HG03571 (cell line): ENCODE results near the gene LENEP.

Experiments
- ATAC-seq: cut with Tn5 transposase; IDR thresholded peaks from one replicate; pipeline ENCODE4 v1.9.1; 2021; ENCODE audit not compliant: unreplicated experiment

LENEP gene, protein sequence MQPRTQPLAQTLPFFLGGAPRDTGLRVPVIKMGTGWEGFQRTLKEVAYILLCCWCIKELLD

DNA sequence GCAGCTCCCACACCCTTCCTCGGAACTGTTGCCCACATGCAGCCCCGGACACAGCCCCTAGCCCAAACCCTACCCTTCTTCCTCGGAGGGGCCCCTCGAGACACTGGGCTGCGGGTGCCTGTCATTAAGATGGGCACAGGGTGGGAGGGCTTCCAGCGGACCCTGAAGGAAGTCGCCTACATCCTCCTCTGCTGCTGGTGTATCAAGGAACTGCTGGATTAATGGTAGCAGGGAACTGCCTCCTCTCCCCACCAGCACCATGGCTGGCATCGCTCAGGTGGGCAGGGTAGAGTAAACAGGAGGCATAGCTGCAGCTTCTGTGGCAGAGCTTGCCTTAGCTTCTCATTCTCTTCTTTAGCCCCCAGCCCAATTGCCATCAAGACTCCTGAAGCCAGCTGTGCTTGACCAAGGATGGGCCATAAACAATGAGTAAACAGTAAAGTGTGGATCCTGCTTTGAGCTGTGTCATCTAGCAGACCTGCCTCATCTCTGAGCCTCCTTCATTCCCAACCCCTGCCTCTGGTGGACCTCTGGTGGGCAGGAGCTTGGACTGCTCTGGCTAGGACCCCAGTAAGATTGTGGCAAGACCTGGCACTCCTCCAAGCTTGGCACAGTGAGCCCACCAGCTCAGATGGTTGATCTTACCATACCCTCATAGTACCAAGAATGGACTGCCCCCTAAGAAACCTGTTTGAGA lies at the start of gene LENEP:
Gene LENEP, plus strand, starts transcription at position 15 of the 697 bp plus-strand sequence. Its CDS starts 22 bp downstream, at position 37.
- no peak for ATAC-seq

DNA sequence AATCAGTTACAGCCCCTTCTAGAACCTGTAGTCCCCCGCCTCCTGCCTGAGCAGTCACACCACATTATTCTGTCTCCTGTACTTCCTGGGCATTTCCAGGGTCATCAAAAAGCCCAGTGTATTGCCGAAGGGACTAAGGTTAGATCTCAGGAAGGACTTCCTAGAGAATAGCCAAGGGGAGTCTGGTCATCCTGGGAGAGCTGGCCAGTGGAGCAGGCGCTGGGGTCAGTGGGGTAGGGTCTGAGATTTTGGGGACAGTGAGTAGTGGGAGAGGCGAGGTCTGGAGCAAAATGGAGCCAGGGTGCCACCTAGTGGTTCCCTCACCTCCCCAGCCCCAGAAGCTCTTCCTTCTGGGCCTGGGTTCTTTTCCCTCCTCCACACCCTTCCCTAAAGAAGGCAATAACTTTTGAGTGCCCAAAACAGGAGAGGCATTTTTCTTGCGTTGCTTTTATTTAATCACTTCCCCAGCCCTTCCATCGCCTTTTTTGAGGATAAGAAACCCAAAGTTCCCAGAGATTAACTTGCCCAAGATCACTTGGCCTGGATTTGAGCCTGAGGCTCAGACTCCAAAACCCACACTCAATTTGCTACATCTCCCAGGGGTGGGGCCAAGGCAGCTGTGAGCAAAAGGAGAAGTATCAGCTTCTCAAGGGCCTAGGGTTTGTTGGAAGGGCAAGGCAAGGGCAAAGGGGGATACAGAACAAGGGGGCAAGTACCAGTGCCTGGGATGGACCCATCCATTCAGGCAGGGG lies 49.6 kb upstream of the LENEP start:
- no peak for ATAC-seq

DNA sequence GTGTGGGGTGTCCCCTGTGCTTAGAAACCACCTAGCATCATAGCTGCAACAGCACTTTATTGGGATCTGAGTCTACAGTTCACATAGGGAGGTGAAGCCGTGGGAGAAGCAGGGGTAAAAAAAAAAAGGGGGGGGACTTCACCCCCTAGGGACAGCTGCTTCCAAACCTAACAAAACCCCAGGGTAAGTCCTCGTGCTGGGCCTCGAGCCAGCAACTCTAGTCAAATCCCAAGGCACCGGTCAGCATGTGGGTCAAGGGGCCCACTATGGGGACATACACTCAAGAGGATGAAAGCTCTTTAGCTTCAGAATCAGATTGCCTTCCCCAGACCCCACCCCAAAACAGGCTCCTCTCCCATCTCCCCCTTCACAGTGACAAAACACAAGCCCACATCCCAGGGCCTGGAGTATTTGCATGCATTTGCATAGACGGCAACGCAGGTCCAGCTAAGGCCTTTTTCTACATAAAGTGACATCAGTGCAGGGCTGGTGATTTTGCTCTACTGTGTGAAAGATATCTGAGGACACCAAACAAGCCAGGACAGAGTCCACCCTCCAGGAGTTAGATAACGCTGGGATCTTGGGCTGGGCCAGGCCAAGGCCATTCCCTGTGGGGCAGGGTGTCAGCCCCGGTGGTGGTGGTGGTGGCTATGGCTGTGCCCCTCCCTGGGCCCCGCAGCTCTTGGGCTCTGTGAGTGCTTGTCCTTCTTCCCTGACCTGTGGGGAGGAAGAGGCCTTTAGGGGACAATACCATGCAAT lies 48.8 kb upstream of the LENEP start:
- ATAC-seq: no peak

DNA sequence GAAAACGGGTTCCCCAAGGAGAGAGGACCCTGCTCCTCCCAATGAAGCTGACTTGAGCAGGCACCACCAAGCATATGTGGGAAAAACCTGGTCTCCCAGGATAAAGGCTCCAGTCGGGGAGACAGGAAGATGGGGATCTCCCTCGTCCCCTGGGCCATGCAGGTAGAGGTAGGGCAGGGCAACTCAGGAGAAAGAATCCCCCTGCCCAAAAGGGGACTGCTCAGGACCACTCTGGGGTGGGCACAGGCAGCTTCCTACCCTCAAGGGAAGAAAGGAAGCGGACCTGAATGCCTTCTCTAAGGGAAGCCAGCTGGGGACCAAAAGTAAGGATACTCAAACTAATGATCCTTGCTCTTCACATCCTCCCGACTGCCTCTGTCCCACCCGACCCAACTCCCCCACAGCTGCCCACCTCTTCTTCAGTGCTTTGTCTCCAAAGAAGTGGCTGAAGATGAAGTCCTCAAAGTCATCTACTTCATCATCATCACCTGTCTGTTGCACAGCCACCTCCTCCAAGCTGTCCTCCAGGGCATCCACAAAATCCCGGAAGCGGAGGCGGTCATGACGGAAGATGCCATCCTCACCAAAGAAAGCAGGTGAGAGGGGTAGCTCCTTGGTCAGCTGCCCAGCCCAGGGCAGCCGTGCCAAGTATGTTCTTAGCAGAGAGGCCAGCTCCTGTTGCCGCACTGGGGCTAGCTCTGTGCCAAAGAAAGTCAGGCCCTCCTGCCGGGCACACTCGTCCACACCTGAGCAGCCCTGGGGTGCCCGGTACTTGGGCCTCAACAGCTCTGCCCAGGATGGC lies 48.0 kb upstream of the LENEP start:
- ATAC-seq: no peak

DNA sequence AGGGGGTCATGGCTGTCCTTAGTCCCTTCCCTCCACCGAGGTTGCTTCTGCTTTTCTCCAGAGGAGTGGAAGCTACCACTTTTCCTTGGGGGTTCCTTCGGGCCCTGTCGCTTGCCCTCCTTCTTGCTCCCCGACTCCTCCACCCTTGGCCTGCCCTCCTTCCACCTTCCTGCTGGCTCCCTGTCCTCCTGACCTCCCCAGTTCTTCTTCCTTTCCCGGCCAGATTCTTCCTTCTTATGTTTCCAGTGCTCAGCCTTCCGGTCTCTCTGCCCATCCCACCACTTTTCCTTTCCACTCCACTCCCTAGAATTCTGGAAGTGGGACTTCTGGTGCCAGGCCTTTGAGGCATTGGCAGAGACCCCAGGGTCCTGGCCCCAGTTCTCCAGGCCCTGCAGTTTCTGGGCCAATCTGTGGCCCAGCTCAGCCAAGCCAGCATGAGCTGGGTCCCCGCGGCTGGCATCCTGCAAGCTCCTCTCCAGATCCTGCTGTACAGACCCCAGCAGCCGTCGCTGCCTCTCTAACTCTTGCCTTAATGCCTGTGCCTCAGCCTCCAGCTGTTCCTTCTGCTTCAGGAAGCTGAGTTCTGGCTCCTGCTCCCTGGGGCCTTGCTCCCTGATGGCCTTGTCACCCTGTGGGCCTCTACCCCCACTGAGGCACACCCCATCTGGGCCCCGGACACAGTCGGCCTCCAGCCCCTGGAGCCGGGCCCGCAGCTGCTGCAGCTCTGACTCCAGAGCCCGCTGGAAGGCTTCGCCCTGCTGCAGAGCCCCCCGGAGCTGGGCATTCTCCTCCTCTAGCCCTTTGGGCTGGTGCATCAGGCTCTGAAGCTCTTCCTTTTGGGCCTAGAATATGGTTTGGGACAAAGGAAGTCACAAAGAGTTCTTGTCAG lies 47.2 kb upstream of the LENEP start:
- no peak for ATAC-seq

DNA sequence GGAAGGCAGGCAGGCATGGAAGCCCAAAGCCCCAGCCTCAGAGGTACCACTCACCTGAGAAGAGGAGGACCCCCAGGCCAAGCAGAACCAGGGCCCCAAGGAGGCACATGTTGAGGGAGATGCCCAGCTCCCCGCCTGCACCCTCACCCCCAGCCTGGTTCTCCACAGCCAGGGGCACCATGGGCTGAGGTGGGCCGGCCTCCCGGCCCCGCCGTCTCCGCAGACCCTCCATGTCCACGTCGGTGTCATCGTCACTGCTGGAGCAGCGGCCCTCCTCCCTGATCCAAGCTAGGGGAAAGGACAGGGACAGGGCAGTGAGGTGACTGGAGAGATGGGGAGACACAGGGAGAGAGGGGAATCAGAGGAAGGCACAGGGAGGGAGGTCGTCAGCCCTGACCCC lies 45.3 kb upstream of the LENEP start:
- ATAC-seq: no peak

DNA sequence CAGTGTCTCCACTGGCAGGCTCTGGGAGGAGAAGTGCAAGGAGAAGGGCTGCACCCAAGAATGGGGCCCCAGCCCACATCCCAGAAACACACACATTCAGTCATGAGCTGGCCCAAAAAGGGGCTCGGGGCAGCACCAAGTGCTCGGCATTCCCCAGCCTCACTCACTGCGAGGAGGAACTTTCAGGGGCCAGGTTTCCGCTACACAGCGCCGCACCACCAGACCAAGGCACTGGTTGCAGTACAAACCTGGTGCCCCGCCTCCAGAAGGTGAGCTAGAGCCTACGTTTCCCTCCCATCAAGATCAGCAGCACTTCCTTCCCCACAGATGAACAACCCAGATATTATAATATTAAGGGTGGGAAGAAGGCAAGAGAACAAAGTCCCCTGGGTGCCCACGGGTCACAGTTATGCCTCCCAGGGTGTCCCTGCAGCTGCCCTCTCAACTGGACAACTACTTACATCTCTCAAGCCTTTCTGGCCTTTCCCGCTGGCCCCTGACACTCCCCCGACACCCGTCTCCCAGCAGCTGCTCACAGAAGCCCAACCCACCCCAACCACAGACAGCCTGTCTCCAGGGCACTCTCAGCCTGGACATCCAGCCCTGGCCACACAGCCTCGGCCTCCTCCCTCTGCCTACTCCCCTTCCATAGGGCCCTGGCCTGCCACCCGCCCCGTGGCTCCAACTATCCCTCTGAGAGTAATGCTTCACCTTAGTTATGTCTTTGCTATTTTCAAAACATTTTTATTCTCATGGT lies 41.3 kb upstream of the LENEP start:
- ATAC-seq: no peak

DNA sequence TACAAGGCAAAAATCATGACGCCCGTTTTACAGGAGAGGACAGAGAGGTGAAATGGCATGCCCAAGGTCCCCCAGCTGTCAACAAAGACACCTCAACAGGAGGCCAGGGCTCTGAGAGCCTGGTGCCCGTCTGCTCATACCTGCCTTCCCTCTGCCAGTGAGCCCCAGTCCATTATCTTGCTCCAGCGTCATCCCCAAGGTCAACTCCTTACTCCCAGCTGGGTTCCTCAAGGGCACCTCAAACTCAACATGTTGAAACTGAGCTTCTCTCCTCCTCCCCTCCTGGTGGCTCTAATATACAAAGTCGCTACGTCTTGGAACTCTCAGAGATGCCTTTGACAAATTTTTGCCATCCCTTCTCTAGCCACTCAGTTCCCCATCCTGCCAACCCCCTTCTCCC lies 40.7 kb upstream of the LENEP start:
- ATAC-seq: no peak

DNA sequence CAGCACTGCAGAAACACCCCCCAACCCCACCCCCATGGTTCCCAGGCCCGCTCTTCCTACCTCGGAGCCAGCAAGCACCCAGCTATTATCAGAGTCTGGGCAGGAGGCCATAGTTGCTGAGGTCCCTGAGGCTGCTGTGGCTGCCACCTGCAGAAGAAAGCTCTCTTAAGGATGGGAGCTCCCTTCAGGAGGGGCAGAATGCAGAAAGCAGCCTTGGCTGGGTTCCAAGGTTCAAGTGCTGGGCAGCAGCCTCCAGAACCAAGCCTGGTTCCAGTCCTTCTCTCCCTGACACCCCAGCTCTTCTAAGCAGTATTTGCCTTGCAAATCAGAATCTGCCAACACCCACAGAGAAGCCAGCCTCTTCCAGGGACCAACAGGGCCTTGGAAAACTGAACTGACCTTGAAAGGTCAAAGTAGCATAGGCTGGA lies 39.8 kb upstream of the LENEP start:
- ATAC-seq: no peak

DNA sequence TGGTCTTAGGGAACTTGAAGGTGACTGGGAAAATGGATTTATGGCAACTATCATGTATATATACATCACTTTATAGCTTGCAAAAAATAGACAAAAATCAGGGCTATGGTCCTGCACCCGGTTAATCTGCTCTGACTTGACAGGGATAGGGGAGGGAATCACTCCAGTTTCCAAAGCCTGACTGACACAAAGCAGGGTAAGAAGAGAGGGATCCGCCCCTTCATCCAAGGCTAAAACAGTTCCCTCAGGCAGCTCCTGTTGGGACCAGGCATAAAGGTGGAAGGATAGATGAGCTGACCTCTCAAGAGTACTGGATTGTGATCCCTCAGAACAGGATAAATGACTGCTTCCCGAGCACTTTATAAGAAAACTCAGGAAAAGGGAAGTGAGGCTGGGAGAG lies 38.8 kb upstream of the LENEP start:
- ATAC-seq: no peak

DNA sequence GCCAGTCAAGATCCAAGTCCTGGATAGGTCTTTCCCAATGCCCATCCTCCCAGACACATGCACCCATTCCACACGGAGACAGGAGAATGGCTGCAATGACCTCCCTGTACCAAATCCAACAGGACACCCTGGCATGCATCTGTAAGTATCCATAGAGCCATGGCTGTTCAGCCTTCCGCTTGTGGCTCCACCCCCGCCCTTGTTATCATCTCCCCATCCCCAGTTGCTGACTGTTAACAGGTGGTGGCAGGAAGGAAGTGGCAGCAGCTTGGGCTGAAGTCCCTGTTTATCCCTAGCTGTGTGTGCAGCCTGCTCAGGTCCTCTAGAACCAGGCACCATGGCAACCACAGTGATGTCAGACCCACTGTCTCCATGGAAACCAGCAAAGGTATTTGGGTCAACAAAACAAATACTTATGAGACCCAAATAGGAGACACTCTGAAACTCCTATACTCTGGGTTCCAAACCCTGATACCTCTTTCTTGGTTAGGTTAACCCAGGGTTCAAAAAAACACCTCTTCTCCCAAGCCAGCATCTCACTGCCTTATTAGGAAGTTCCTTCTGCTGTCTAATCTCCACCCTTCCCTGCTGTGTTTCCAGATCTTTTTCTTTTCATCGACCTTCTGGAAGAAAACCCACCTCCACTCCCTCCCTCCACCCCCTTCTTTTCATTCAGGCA lies 38.2 kb upstream of the LENEP start:
- no peak for ATAC-seq

DNA sequence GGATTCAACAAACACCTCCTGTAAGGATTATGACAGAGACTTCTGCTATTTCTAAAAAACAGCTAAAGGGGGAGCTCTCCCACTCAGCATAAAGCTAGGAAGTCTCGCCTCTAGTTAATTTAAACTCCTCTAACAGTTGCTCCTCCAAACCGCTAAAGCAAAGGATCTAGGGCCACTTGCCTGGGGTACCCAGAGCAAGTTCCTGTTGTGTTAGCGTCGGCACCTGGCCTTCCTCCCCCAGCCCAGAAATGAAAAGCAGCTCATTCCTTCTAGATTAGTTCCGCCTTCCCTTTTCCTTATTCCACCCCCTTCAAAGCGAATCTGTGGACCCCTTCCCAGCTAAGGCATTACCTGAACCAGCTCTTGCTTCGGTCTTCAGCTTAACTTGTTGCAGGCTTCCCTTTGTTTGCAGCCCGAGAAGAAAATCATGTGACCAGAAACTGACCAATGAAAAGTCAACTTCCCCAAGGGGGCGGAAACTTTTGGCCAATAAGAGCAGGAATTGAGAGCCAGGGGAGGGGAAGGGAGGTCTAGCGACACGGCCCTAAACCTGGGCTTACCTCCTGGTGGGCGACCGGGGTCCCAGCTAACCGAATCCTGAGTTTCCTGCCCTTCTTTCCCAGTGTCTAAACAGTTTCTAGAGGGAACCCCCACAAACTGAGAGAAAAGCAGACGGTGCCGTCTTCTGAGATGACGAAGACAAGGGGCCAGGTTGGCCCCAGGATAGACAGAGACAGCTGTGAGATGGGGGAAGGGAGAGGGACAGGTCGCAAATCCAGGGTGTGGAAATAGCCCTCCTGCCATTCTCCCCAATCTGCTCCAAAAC lies 37.5 kb upstream of the LENEP start, which contains the start of gene PBXIP1:
Gene PBXIP1, minus strand, starts transcription at position 382 of the 826 bp plus-strand sequence. CDS start 2,378 bp downstream, outside the sequence.
- peak; percentile 46 for ATAC-seq

DNA sequence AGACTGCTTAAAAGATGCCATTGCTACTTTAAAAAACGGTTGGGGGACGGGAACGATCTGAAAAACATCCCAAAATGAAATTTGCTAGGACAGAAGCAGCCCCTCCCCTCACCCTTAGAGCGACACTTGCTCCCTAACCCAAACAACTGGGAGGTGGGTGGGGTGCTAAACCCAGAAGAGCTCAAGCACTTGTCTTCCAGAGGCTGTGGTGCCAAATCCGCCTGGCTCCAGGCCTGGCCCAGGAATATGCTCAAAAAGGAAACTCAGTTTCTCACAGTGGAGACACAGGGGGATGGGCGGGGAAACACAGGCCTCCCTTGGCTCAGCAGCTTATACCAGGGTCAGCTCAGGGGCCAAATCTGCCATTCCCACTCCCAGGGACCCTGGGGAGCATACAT lies 36.8 kb upstream of the LENEP start:
- no peak for ATAC-seq

DNA sequence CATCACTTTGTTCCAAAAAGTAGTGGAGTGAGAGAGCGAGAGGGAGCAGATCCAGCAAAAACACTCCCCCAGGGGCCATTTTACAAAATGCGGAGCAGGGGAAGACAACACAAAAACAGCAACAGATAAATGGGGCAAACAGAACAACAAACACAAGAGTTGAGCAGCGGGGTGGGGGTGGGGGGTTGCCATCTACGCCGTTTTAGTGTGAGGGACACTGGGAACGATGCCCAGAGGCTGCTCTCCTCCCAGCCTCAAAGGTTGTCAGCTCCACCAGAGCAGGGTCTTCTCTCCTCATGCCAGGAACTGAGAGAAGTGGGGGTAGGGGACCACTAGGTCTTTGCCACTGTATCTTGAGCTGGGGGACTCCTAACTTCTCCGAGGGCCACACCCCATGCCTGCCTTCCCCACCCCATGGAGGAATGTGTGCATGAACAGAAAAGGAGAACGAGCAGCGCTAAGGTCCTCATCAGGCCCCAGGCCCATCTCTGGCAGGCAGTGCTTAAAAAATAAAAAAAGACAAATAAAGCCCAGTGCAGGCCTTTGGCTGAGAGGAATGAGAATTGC lies 36.2 kb upstream of the LENEP start:
- no peak for ATAC-seq

DNA sequence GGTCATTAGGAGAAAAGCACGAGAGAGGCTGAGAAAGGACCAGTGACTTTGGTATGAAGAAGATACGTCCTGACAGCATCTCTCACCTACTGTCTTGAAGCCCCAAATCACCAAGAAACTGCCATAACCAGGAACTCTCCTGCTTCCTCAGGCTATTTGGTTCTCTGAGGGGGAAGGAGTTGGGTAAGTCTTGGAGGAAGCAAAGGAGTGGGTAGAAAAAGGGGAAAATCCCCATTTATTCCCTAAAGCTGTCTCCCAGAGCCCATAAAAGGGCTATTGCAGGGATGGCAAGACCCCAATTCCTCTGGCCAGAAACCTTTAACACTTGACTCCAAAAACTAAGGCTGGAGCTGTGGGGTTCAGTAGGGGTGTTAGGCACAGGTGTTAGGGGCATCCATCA lies 35.4 kb upstream of the LENEP start:
- no peak for ATAC-seq

DNA sequence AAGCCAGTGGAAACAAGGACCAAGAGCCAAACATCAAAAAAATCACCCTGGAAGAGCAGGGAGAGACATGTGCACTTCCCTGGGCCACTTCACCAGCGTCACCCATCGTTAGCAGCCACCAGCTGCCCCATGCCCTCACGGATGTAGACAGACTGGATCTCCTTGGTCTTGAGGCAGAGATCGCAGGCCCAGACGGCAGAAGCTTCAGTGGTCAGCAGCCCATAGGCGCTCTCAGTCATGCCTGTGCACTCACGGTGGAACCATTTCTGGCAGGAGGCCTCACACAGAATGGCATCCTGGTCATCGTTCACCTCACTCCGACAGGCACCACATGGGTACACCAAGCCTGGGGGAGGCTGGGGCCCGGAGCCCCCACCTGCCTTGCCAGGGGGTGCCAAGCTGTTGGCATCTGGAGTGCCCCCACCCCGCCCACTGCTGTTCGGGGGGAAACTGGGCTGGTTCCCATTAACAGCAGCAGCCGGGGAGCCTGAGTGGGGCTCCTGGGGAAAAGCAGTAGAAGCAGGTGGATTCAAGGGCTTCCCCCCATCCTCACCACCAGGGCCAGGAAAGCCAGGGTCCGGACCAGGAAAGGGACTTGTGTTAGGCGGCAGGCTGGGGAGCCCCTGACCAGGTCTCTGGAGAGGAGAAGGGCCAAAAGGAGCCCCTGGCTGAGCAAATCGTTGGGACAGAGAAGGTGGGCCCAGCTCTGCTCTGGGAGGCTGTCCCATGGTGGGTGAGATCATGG lies 34.5 kb upstream of the LENEP start:
- no peak for ATAC-seq

DNA sequence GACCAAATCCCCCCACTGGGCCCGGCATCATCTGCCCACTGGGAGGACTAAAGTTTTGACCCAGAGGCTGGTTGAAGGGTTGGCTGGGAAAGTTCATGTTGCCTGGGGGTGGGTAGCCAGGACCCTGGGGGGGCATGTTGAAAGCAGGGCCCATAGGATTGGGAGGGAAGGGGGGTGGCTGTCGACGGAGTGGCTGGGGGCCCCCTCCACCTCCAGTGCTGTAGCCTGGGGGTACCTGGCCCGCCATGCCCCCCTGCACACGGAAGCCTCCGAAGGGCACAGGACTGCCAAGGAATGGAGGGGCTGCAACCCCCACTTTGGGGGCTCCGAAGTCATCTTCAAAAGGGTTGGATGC lies 34.0 kb upstream of the LENEP start:
- no peak for ATAC-seq
